LNCaP clone FGC (cell line): ENCODE data around the gene PSME2.

Experiments used
- DNase-seq: peaks from one replicate; pipeline ENCODE4 v3.0.0-alpha.2; 2011; ENCODE audit warnings: low read depth
- H3K4me3 ChIP-seq: 2 replicates; pipeline ENCODE4 v1.5.1; 2011; ENCODE audit warnings: mild to moderate bottlenecking, low read depth, low read length, control low read depth
- TF ChIP-seq, protein P1 (sequence below): IDR thresholded peaks from 2 replicates; pipeline ENCODE4 v1.5.1; 2012; ENCODE audit warnings: mild to moderate bottlenecking; ENCODE audit not compliant: control insufficient read depth, insufficient read depth; ENCODE audit errors: extremely low read depth

The PSME2 gene

DNA sequence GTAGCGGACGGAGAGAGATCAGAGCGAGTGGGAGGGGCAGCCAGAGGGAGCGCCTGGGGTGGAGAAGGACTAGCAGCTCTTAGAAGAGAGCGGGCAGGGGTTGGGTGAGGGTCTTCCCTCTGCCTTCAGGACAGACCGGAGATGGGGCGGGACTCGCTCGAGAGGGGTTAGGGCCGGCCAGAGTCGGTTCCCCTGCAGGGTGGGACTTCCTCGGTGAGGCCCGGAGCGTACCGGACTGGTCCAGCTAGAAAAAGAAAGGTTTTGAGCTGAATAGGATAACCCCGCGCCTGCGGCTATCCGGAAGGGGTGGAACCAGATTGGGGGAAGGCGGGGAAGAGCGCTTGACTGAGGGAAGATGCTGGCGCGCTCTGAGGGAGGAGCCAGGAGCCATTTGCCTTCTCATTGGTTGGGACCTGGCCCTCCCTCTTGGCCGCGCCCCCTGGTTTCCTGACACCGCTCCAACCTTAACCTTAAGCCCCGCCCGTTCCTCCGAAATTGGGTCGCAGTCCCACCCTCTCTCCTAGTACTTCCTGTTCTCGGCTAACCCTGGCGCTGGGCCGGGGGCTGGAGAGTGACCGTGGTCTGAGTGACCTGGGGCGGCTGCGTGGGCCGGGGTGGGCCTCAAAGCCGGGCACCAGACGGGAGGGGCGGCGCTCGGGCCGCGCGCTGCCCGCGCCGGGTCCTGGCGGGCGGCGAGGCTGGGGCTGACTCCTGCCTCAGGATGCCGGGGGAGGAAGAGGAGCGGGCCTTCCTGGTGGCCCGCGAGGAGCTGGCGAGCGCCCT, 759 bp upstream of the PSME2 start, which contains the start of gene RNF31:
TSS of gene RNF31 (plus strand) at position 521 of the 783 bp plus-strand sequence. CDS start at position 722, 201 bp downstream.
- TF ChIP-seq, protein P1, sequence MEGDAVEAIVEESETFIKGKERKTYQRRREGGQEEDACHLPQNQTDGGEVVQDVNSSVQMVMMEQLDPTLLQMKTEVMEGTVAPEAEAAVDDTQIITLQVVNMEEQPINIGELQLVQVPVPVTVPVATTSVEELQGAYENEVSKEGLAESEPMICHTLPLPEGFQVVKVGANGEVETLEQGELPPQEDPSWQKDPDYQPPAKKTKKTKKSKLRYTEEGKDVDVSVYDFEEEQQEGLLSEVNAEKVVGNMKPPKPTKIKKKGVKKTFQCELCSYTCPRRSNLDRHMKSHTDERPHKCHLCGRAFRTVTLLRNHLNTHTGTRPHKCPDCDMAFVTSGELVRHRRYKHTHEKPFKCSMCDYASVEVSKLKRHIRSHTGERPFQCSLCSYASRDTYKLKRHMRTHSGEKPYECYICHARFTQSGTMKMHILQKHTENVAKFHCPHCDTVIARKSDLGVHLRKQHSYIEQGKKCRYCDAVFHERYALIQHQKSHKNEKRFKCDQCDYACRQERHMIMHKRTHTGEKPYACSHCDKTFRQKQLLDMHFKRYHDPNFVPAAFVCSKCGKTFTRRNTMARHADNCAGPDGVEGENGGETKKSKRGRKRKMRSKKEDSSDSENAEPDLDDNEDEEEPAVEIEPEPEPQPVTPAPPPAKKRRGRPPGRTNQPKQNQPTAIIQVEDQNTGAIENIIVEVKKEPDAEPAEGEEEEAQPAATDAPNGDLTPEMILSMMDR: no peak
- peak within 1 kb of the TSS; percentile 98 for H3K4me3 ChIP-seq
- DNase-seq: peak; percentile 97

DNA sequence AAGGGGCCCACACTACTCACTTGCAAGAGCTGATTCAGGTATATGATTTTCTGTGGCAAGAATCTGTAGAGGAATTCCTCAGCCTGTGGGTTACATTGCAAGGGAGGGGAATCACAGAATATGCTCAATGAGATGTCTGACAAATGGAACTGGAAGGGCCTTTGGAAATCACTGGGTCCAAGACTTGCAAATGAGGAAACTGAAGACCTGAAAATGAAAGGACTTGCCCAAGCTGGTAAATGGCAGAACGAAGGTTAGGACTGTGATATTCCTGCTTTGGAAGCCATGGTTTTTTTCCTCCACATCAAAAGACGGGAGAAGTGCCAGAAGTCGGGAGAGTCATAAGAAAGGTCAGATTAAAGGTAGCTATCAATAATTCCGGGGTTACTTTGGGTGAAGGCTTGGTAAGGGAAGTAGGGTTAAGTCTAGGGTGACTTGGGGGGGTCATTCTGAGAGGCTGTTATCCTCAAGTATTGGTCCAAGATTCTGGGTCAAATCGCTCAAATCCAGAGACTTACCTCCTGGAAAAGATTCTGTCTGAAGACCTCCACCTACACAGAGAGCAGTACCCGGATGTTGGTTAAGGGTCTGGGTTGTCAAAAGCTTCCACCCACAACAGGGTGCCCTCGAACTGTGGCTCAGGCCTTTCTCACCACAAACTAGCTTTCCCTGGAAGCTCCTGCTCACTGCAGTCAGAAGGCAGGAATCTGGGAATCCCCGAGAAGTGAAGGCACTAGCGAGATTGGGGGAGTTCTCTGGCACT, 539 bp downstream of the PSME2 start:
- TF ChIP-seq, protein P1: no peak
- no peak for DNase-seq
- peak overlapping the region; percentile 98 for H3K4me3 ChIP-seq

DNA sequence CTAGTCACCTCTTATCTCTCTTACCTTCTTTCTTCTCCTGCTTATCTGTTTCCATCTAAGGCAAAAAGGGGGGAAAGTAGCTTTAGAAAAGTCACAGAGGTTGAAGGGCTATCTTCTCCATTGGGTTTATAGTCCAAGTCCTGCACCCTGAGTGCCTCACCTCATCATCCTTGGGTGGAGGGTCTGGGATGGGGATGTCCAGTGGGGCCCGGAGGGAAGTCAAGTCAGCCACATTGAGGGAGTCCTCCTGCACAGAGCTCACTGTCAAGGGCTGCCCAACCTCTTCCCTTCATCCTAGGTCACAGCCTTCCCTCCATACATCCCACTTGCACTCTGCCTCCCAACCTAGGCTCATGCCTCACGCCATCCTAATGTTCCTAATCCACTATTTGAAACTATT, 1.2 kb downstream of the PSME2 start:
- TF ChIP-seq, protein P1: no peak
- DNase-seq: no peak
- H3K4me3 ChIP-seq: peak overlapping the region; percentile 98

DNA sequence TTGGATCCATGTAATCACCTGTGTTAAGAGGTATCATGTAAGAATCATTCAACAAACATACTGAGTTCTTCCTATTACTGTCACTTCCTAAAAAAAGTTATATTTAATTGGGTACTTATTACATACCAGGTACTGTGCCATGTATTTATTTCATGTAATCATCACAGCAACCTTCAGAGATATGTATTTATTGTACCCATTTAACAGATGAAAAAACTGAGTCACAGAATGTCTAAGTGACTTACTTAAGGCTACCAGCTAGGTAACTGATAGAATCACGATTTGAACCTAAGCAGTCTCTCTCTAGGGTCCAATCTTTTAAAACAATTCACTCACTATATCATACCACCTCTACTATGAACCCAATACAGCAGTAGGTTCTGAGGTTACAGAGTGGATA, 2.0 kb downstream of the PSME2 start:
- no peak for DNase-seq
- no peak overlapping the region for H3K4me3 ChIP-seq
- TF ChIP-seq, protein P1: no peak

DNA sequence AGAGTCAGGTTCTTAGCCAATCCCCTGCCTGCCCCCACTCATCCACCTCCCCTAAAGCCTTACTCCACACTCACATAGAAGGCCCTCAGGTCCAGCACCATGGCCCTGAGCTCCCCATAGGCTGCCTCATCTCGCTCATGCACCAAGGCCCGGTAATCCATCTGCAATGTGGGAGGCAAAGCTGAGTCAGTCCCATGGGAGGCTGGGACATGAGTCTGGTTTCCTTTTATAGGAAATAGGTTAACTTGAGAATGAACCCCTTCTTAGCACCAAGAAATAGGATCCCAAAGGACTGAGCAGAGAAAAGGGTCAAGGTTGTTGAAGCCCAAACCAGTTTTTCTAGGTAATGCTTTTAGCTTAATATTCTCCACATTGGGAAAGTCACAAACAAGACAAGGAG, 2.9 kb downstream of the PSME2 start:
- no peak overlapping the region for H3K4me3 ChIP-seq
- TF ChIP-seq, protein P1: no peak
- no peak for DNase-seq

DNA sequence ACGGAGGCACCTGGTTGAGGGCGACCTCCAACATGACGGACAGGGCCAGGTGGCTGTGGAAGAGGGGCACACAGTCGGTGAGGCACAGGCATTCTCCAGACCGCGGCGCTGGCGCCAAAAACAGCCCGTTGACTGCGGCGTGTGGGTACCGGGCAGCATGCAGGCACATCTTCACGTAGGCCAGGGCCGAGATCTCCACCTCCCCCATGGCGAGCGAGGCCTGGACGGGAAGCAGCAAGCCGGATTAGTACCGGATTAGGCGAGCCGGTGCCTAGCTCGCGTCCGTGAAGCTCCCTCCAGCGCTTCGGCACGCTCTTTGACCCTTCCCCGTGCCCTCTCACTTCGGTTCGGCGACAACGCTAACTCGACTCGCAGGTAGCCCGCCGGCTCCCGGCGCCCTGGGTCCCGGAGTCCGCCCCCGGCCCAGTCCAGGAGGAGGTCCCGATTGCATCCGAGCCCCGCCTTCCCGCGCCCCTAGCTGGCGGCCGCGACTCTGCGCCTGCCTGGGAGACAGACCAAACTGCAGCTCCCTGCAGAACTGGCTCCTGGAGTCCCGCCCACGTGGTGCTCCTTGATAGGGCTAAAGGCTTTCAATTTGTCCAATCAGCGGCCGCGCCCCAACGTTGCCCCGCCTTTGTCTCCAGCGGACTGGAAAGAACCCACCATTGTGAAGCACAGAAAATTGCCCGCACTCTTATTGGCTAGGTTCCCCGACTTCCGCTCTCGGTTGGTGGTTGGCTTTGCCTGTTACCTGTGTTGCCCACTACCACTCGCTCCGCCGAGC, 5.1 kb downstream of the PSME2 start, which contains the start of gene EMC9:
TSS of gene EMC9 (minus strand) at position 495 of the 784 bp plus-strand sequence. CDS start at position 208, 287 bp downstream.
- peak within 1 kb of the TSS; percentile 89 for H3K4me3 ChIP-seq
- DNase-seq: peak; percentile 99
- TF ChIP-seq, protein P1: no peak
